ENCODE measurements around the gene SFRP5. TPM values are rescaled to one million over a fixed set of nuclear protein-coding genes. Genes with fewer than 3 reads are reported as not detected.

SFRP5 gene
- total and polyA plus RNA-seq, 2 of the 13 experiments (the other 11 are each of a cell fraction or from before 2014, with no cell fraction given): 0.32 to 1.7 TPM

GRCh38 chr10:97719602-97720001 is 52.2 kb downstream of the SFRP5 start:
- Histone ChIP-seq H3K9ac (ENCODE audit: insufficient read depth, low read depth, low read length) (no peak overlapping the region), H3K27me3 (ENCODE audit: control insufficient read depth in 1 of 2, insufficient read depth in 2 of 2, low read length in 2 of 2) (peaks cover 0 to 10% of the 10 kb centered on the region in 2 experiments; a peak in 1 of 5 replicates), H3K27ac (ENCODE audit: extremely low read length, insufficient read depth, low read length) (no peak overlapping the region), H4K20me1 (ENCODE audit: insufficient read depth, low read length) (no peaks in the 10 kb centered on the region), H3K79me2 (ENCODE audit: insufficient read depth, low read length) (no peaks in the 10 kb centered on the region), H3K9me3 (ENCODE audit: low read length) (no peaks in the 10 kb centered on the region), H3K36me3 (replicated peaks in 1 of 2; ENCODE audit: control insufficient read depth in 1 of 2, insufficient read depth in 2 of 2, low read length in 2 of 2) (no peaks in the 10 kb centered on the region), H3K4me1 (ENCODE audit: insufficient read depth, low read length) (peaks cover 26% of the 10 kb centered on the region), H3K4me2 (ENCODE audit: low read depth, low read length) (no peak overlapping the region), H2AFZ (ENCODE audit: low read length) (no peak overlapping the region), H3K4me3 (replicated peaks in 1 of 3; ENCODE audit: insufficient read depth in 1 of 3, low read depth in 2 of 3, low read length in 3 of 3) (no peak overlapping the region)
- ChIA-PET POLR2A (no interaction called here), CTCF (ENCODE audit: low intra/inter-chr PET ratio, low total read pairs) (no interaction called here)
- ATAC-seq (no peak), FAIRE-seq (no peak), DNase-seq (ENCODE audit: low spot score) (no peak)
- TF ChIP-seq ZNF83 (CRISPR knock-in tag; IDR thresholded peaks at IDR 0.05; ENCODE audit: borderline replicate concordance) (no peak), SMAD1 (CRISPR knock-in tag; IDR thresholded peaks at IDR 0.05; ENCODE audit: borderline replicate concordance, low read depth) (no peak), AFF4 (CRISPR knock-in tag; IDR thresholded peaks at IDR 0.05) (no peak), MAF1 (CRISPR knock-in tag; IDR thresholded peaks at IDR 0.05; ENCODE audit: borderline replicate concordance) (no peak), POGZ (CRISPR knock-in tag; IDR thresholded peaks at IDR 0.05) (no peak)
- 86% methylated on average over 2 of the region's 2 CpGs for WGBS (ENCODE audit: low lambda C conversion rate)
- intact Hi-C loops (cut with micrococcal nuclease; ENCODE audit: unreplicated experiment): no loop called here
- no TSS peak for BruUV-seq (replicated peaks)
- in situ Hi-C loops (cut with HindIII; ENCODE audit: extremely low pct_ligation_motif_present, low pct_unique_long_range_greater_than_20kb): no loop called here
